ENCODE results near the gene FZD8.

Gene FZD8

DNA sequence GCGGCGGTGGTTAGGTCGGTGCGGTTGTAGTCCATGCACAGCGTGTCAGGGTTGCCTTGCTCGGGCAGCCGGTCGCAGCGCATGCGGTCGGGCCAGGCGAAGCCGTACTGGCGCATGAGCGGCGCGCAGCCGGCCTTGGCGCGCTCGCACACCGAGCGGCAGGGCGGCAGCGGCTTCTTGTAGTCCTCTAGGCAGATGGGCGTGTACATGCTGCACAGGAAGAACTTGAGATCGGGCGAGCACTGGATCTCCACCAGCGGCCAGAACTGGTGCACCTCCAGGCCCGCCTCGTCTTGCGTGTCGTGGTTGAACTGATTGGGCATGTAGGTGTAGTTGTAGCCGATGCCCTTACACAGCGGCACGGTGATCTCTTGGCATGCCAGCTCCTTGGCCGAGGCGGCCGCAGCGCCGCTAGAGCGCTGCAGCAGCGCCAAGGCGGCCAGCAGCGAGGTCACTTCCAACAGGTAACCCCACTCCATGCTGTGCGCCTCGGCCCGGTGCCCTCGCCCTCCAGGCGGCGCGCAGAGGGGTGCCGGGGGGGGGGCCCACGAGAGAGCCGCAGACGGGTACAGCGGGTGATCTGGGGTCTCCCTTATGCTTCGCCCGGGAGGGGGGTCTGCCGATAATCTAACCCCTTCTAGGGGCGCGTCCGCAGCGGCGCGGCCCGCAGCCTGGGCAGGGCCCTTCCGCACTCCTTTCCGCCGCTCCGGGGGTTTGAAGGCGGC, 983 bp downstream of the FZD8 start:
- DNase-seq, result peak; percentile 35 to 83

DNA sequence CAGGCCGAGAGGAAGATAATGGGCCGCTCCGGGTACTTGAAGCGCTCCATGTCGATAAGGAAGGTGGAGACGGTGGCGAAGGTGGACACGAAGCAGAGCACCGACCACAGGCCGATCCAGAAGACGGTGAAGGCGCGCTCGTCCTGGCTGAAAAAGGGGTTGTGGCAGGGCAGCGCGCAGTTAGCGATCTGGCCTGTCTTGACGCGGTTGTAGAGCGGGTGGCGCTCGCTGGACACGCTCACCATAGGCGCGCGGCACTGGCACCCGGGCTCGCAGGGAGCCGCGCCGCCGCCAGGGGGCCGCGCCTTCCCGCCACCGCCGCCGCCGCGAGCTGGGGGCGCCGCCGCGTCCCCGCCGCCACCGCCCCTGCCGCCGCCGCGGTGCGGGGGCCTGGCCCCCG, 1.6 kb downstream of the FZD8 start:
- peak in 1 of 2 experiments; percentile 56 for DNase-seq

GRCh38 chr10:35639728-35640401, 2.2 kb downstream of the FZD8 start:
- no peak for DNase-seq

- DNase-seq, result no peak
Observed at GRCh38 chr10:35639021-35639727, 2.9 kb downstream of the FZD8 start.

- no peak for DNase-seq
Observed at GRCh38 chr10:35638101-35638500, 4.0 kb downstream of the FZD8 start.

DNA sequence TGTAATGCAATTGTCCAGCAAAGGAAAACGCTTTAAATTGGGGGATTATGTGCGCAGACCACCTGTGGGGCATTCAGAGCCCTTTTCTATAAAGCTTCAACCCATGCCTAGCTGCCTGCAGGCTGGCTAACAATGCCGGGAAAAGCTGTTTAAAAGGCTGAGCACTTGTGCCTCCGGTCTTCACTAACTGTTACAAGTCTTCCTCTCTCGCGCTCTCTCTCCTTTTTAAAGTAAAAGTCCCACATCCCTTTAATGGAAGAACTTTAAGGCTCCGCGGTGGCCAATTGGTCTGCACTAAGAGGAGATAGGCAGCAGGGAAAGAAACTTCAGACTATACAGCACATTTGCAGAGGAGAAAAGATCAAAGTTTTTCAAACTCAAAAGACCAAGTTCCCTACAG, 4.6 kb downstream of the FZD8 start:
- DNase-seq, result no peak

- no peak for DNase-seq
Observed at GRCh38 chr10:35636956-35637355, 5.1 kb downstream of the FZD8 start.

GRCh38 chr10:35635576-35635975, 6.5 kb downstream of the FZD8 start:
- peak; percentile 17 to 75 for DNase-seq

GRCh38 chr10:35633006-35633980, 8.8 kb downstream of the FZD8 start:
- no peak for DNase-seq

- DNase-seq, result no peak
Observed at GRCh38 chr10:35632027-35632426, 10.1 kb downstream of the FZD8 start.

- DNase-seq, result no peak
Observed at GRCh38 chr10:35631404-35631803, 10.7 kb downstream of the FZD8 start.

- DNase-seq, result no peak
Observed at GRCh38 chr10:35626971-35627507, 15.1 kb downstream of the FZD8 start.

GRCh38 chr10:35614312-35614711, 27.8 kb downstream of the FZD8 start:
- DNase-seq, result no peak

- DNase-seq, result peak in 1 of 2 experiments; percentile 36
Observed at GRCh38 chr10:35613597-35614226, 28.4 kb downstream of the FZD8 start.

GRCh38 chr10:35613107-35613440, 29.0 kb downstream of the FZD8 start:
- DNase-seq, result no peak

GRCh38 chr10:35612385-35613106, 29.6 kb downstream of the FZD8 start:
- no peak for DNase-seq

DNA sequence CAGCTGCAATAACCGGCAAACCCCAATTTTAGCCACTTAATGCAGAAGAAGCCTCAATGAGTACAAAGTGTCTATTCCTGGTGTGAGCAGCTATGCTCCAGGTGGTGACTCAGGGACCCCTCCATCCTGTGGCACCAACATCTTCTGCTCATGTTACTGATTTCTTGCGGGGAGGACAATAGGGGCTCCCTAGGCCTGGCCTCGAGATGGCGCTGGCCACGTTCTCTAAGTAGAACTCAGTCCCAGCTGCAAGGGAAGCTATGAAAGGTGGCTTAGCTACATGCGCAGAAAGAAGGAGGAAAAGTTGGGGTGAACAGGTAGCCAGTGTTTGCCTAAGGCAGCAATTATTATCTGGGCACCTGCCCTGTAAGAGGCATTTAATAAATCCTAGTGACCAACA, 30.3 kb downstream of the FZD8 start:
- DNase-seq, result no peak

GRCh38 chr10:35608328-35608672, 33.8 kb downstream of the FZD8 start:
- DNase-seq, result no peak

GRCh38 chr10:35607475-35608327, 34.4 kb downstream of the FZD8 start:
- DNase-seq, result no peak

GRCh38 chr10:35606430-35606829, 35.7 kb downstream of the FZD8 start:
- no peak for DNase-seq

- DNase-seq, result no peak
Observed at GRCh38 chr10:35605191-35605590, 36.9 kb downstream of the FZD8 start, which contains the start of gene GJD4. TSS of gene GJD4 (plus strand) at chr10:35605341. CDS start at chr10:35605568, 227 bp downstream.
